Chondrocyte (in vitro differentiated cells): ENCODE data around the gene CACNG7. TPM values are rescaled to one million over a fixed set of nuclear protein-coding genes. Genes with fewer than 3 reads are reported as not detected.

Experiments used
- DNase-seq: peaks from one replicate; pipeline ENCODE4 v3.0.0; 2021; ENCODE audit warnings: mixed read lengths, low spot score
- H3K27ac Mint-ChIP-seq: one replicate; pipeline ENCODE4 v1.8.0; 2021; ENCODE audit warnings: mild to moderate bottlenecking, moderate library complexity, mixed read lengths; ENCODE audit not compliant: unreplicated experiment
- H3K27me3 Mint-ChIP-seq: 2 replicates; pipeline ENCODE4 v1.8.0; 2021; ENCODE audit warnings: low read depth, mixed read lengths
- H3K36me3 Mint-ChIP-seq: 2 replicates; pipeline ENCODE4 v1.8.0; 2021; ENCODE audit warnings: low read depth, mixed read lengths
- H3K4me1 Mint-ChIP-seq: 2 replicates; pipeline ENCODE4 v1.8.0; 2021; ENCODE audit warnings: low read depth, mild to moderate bottlenecking, mixed read lengths
- H3K4me3 Mint-ChIP-seq: one replicate; pipeline ENCODE4 v1.8.0; 2021; ENCODE audit warnings: mild to moderate bottlenecking, moderate library complexity, mixed read lengths; ENCODE audit not compliant: unreplicated experiment
- H3K9me3 Mint-ChIP-seq: 2 replicates; pipeline ENCODE4 v1.8.0; 2021; ENCODE audit warnings: low read depth, mixed read lengths
- total RNA-seq: library from RNA; stranded (reverse); gene quantifications from 3 replicates; pipeline ENCODE4 v1.2.1, GENCODE V29; 2021
- TF ChIP-seq, protein P1 (sequence below): fragments of 200-600 bp; sonication (generic); IDR thresholded peaks from 2 replicates; pipeline ENCODE4 v1.5.0; 2021; ENCODE audit warnings: antibody characterized with exemption, mild to moderate bottlenecking, moderate library complexity

Gene CACNG7
- total RNA-seq, 1 donor from 2014 or later: not detected

DNA sequence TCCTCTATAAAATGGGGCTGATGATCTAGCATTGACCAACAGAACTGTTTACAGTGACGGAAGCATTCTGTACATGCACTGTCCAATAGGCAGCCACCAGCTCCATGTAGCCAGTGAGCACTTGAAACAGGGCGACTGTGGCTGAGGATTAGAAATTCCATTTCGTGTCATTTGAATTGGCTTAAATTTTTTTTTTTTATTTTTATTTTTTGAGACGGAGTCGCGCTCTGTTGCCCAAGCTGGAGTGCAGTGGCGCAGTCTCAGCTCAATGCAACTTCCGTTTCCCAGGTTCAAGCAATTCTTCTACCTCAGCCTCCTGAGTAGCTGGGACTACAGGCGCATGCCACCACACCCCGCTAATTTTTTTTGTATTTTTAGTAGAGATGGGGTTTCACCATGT, 24.0 kb upstream of the CACNG7 start:
- peaks cover 2% of the 10 kb centered on the region for H3K4me1 Mint-ChIP-seq
- no peaks in the 10 kb centered on the region for H3K9me3 Mint-ChIP-seq
- TF ChIP-seq, protein P1, sequence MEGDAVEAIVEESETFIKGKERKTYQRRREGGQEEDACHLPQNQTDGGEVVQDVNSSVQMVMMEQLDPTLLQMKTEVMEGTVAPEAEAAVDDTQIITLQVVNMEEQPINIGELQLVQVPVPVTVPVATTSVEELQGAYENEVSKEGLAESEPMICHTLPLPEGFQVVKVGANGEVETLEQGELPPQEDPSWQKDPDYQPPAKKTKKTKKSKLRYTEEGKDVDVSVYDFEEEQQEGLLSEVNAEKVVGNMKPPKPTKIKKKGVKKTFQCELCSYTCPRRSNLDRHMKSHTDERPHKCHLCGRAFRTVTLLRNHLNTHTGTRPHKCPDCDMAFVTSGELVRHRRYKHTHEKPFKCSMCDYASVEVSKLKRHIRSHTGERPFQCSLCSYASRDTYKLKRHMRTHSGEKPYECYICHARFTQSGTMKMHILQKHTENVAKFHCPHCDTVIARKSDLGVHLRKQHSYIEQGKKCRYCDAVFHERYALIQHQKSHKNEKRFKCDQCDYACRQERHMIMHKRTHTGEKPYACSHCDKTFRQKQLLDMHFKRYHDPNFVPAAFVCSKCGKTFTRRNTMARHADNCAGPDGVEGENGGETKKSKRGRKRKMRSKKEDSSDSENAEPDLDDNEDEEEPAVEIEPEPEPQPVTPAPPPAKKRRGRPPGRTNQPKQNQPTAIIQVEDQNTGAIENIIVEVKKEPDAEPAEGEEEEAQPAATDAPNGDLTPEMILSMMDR: no peak
- H3K36me3 Mint-ChIP-seq: peaks cover 6% of the 10 kb centered on the region
- no peak overlapping the region for H3K4me3 Mint-ChIP-seq
- H3K27me3 Mint-ChIP-seq: peaks cover 29% of the 10 kb centered on the region
- no peak overlapping the region for H3K27ac Mint-ChIP-seq
- DNase-seq: no peak

DNA sequence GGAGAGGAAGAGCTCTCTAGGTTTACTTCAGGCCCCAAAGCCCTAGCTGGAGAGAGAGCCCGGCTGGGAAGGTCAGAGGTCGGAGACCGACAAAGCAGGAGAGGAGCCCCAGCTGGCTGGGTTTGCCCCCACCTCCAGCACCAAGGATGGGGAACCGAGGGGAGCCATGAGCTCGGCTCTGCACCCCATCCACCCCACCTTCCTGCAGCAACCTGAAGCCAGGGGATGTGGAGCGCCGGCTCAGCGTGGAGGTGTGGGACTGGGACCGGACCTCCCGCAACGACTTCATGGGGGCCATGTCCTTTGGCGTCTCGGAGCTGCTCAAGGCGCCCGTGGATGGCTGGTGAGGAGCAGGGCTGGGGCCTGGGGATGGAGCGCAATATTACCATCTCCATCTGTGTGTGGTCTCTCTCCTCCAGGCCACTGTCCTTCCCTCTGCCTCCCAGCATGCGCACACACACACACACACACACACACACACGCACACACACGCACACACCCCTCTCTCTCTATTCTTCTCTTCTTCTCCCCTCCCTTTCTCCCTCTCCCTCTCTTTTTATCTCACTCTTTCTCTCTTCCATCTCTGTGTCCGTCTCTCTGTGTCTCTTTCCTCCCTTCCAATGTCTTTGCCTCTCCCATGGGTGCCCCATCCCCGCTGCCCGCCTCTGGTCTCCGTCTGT, 16.6 kb upstream of the CACNG7 start:
- H3K27me3 Mint-ChIP-seq: peaks cover 41% of the 10 kb centered on the region

DNA sequence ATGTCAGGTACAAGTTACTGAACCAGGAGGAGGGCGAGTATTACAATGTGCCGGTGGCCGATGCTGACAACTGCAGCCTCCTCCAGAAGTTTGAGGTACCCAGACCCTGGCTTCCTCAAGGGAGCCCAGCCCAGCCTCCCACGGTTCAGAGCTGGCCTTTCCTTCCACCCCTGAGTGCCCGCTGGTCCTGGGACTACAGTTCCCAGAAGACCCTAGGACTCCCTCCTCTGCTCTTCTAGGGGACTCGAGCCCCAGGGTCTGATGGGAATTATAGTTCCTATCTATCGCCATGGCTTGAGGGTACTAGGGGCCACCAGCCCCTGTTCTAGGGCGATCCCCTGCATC, 16.1 kb upstream of the CACNG7 start:
- no peak overlapping the region for H3K4me3 Mint-ChIP-seq
- H3K27ac Mint-ChIP-seq: no peak overlapping the region
- no peaks in the 10 kb centered on the region for H3K36me3 Mint-ChIP-seq
- H3K4me1 Mint-ChIP-seq: no peaks in the 10 kb centered on the region
- H3K9me3 Mint-ChIP-seq: no peaks in the 10 kb centered on the region
- TF ChIP-seq, protein P1: no peak
- no peak for DNase-seq
- H3K27me3 Mint-ChIP-seq: peaks cover 46% of the 10 kb centered on the region

More for the DNA sequence above, 16.6 kb upstream of the CACNG7 start:
- H3K4me3 Mint-ChIP-seq: no peak overlapping the region
- H3K36me3 Mint-ChIP-seq: no peaks in the 10 kb centered on the region
- no peaks in the 10 kb centered on the region for H3K4me1 Mint-ChIP-seq
- TF ChIP-seq, protein P1: no peak
- no peaks in the 10 kb centered on the region for H3K9me3 Mint-ChIP-seq
- no peak overlapping the region for H3K27ac Mint-ChIP-seq
- DNase-seq: no peak

DNA sequence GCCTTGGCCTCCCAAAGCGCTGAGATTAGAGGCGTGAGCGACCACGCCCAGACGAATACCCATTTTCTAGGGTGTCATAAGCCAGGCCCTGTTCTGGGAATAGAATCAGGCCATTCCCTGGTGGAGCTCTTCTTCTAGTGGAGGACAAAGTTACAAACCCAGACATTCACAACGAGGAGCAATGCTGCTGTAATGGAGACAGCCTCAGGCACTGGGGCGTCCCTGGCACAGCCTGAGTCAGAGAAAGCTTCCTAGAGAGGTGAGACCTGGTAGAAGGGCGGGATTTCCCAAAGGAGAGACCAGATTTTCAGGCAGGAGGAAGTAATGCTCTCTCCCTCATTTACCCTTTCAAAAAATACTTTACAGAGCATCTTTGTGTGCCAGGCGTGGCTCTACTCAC, 14.4 kb upstream of the CACNG7 start:
- H3K4me1 Mint-ChIP-seq: no peaks in the 10 kb centered on the region
- H3K4me3 Mint-ChIP-seq: no peak overlapping the region
- TF ChIP-seq, protein P1: no peak
- no peak overlapping the region for H3K27ac Mint-ChIP-seq
- no peak for DNase-seq
- H3K27me3 Mint-ChIP-seq: peaks cover 51% of the 10 kb centered on the region
- no peaks in the 10 kb centered on the region for H3K36me3 Mint-ChIP-seq
- no peaks in the 10 kb centered on the region for H3K9me3 Mint-ChIP-seq

DNA sequence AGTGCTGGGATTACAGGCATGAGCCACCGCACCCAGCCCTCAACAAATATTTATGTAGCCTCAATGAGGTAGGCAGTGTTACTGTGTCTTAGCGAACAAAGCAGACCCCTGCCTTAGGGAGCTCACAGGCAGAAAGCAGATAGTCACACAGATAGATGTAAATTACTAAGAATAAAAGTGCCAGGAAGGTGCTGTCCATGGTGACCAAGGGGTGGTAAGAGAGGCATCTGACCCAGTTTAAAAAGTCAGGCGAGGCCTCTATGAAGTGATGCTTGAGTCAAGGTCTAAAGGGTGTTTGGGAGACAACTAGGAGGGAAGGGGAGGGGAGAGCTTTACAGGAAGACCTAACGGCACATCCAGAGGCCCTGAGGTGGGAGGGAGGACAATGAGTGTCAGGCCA, 12.4 kb upstream of the CACNG7 start:
- TF ChIP-seq, protein P1: no peak
- peaks cover 47% of the 10 kb centered on the region for H3K27me3 Mint-ChIP-seq

More for the DNA sequence above, 12.4 kb upstream of the CACNG7 start:
- Mint-ChIP-seq H3K36me3 (no peaks in the 10 kb centered on the region), H3K4me1 (no peaks in the 10 kb centered on the region), H3K27ac (no peak overlapping the region), H3K9me3 (no peaks in the 10 kb centered on the region), H3K4me3 (no peak overlapping the region)
- no peak for DNase-seq
